ENCODE measurements around the gene TRIM54. TPM values are rescaled to one million over a fixed set of nuclear protein-coding genes. Genes with fewer than 3 reads are reported as not detected.
"Not testable (repeated sequence)": the region's sequence is repeated elsewhere in the genome, so short reads cannot be mapped to it uniquely, and the experiment has no call there.

The TRIM54 gene
- total RNA-seq, 1 donor from 2014 or later, result not detected

DNA sequence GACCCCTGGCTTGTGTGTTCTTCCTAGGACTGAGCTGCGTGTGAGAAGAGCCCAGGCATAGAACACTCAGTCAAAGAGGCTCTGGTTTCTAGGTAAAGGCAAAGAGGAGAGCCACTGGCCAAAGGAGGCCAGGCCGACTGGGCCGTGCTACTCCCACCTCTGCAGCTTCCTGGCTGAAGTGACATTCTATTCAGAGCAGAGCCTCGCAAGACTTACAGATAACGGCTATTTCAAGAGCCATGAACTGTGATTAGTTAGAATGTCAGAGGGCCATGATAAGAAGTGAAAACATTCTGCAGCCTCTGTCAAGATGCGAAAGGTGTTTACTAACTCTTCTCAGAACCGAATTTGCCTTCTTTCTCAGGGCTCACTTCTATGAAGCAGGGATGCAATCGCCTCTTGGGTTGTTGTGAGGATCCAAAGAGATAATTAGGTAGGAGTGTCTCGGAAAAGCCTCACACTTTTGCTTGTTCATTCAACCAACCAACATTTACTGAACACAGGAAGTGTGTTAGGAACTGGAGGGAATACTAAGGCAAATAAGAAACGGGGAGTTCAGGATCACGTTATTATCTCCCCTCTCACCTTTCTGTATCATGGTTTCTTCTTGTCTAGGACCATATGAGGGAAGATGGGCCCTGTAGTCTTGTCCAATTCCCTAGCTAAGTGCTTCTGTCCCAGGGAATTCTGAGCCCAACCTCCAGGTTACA, 10.4 kb upstream of the TRIM54 start:
- H3K27me3 ChIP-seq (ENCODE audit: control insufficient read depth, insufficient read depth, low read length), result peaks cover 3% of the 10 kb centered on the region
- TF ChIP-seq, protein P1, sequence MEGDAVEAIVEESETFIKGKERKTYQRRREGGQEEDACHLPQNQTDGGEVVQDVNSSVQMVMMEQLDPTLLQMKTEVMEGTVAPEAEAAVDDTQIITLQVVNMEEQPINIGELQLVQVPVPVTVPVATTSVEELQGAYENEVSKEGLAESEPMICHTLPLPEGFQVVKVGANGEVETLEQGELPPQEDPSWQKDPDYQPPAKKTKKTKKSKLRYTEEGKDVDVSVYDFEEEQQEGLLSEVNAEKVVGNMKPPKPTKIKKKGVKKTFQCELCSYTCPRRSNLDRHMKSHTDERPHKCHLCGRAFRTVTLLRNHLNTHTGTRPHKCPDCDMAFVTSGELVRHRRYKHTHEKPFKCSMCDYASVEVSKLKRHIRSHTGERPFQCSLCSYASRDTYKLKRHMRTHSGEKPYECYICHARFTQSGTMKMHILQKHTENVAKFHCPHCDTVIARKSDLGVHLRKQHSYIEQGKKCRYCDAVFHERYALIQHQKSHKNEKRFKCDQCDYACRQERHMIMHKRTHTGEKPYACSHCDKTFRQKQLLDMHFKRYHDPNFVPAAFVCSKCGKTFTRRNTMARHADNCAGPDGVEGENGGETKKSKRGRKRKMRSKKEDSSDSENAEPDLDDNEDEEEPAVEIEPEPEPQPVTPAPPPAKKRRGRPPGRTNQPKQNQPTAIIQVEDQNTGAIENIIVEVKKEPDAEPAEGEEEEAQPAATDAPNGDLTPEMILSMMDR (IDR thresholded peaks at IDR 0.05; ENCODE audit: insufficient read depth, low read length, severe bottlenecking), result no peak
- no peaks in the 10 kb centered on the region for H3K36me3 ChIP-seq (ENCODE audit: control insufficient read depth, insufficient read depth, low read length)
- no peak overlapping the region for H3K4me3 ChIP-seq (ENCODE audit: low read depth, low read length)
- DNase-seq (ENCODE audit: low read depth) (no peak), FAIRE-seq (no peak)

DNA sequence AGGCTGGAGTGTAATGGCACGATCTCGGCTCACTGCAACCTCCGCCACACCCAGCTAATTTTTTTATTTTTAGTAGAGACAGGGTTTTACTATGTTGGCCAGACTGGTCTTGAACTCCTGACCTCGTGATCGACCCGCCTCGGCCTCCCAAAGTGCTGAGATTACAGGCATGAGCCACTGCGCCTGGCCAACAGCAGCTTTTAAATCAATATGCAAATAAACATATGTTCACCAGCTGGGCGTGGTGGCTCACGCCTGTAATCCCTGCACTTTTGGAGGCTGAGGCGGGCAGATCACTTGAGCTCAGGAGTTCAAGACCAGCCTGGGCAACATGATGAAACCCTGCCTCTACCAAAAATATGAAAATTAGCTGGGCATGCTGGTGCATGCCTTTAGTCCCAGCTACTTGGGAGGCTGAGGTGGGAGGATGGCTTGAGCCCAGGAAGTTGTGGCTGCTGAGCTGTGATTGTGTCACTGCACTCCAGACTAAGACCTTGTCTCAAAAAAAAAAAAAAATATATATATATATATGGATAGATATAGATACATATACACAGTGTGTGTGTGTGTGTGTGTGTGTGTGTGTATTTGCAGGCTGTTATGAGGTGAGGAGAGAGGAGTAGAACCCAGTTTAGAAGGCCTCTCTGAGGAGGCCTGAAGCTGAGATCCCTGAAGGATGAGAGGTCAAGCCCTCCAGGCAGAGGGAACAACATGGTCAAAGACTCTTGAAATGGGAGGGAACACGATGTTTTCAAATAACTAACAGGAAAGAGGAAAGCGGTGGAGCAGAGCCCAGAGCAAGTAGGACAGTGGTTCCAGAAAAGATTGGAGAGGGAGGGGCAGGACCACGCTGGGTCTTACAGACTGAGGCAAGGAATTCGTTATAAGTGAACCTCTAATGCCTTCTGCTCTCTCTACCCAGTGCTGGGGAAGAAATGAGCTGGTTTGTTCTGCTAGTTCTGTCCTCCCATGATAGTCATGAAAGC, 9.4 kb upstream of the TRIM54 start:
- not testable (repeated sequence) for H3K27me3 ChIP-seq (ENCODE audit: control insufficient read depth, insufficient read depth, low read length); H3K36me3 ChIP-seq (ENCODE audit: control insufficient read depth, insufficient read depth, low read length); FAIRE-seq; H3K4me3 ChIP-seq (ENCODE audit: low read depth, low read length)
- peak; percentile 23 for DNase-seq (ENCODE audit: low read depth)

DNA sequence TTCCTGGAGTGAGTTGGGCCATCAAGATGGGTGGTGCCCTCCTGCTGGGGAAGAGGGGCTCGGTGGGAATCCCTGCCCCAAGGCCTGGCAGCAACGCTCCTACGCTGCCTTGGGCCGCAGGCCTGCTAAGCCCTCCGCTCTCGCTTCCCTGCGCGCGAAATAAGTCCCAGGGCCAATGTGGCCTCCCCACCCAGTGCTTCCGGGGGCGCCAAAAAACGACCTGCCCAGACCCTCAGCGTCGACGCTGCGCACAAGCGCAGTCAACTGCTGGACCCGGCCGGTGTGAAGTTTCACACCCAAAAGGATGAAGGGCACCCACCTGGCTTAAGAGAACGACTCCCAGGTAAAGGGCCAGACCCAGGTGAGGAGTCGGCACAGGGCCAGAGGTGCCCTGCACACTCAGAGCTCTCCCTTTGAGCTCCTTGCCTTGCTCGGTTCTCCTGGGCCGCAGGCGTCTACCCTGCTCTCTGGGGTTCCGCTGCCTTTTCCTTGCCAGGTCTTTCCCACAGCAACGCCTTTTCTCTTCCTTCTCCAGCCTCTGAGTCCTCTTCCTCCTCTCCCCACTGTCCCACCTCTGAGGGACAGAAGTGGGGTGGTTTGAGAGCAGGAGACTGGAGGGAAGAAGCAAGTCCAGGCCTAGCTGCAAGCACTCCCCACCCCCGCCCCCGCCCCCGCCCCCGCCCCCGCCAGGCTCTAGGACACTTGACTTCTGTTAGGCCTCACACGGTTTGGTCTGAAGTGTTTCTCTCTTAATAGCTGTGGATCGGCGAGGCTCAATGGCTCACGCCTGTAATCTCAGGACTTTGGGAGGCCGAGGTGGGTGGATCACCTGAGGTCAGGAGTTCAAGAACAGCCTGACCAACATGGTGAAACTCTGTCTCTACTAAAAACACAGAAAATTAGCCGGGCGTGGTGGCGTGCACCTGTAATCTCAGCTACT, 6.7 kb upstream of the TRIM54 start, which contains the start of gene DNAJC5G:
DNAJC5G (plus strand) TSS at position 223 of the 940 bp plus-strand sequence. CDS start 1,296 bp downstream, outside the sequence.
- H3K36me3 ChIP-seq (ENCODE audit: control insufficient read depth, insufficient read depth, low read length), result no peaks in the 10 kb centered on the region
- FAIRE-seq, result no peak
- no peak for DNase-seq (ENCODE audit: low read depth)
- TF ChIP-seq, protein P1 (IDR thresholded peaks at IDR 0.05; ENCODE audit: insufficient read depth, low read length, severe bottlenecking), result no peak
- H3K27me3 ChIP-seq (ENCODE audit: control insufficient read depth, insufficient read depth, low read length), result peaks cover 2% of the 10 kb centered on the region
- H3K4me3 ChIP-seq (ENCODE audit: low read depth, low read length), result no peak within 1 kb of the TSS

DNA sequence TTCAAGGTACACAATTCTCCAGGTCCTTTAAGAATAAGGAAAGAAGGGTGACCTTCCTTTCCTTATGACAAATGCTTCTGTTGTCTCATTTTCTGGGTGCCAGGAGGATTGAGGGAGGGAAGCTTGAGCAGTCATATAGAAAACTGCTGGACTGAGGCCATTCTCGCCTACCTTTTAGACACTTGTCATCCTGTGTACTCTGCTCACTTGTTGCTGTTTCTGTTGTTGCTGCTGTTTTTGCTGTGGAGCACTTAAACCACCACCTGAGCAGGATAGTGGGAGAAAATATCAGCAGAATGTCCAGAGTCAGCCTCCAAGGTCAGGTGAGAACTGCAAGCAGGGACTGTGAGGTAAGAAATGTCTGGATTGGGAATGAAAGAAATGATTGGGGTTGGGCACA, 4.2 kb upstream of the TRIM54 start:
- FAIRE-seq (no peak), DNase-seq (ENCODE audit: low read depth) (no peak)
- no peaks in the 10 kb centered on the region for H3K36me3 ChIP-seq (ENCODE audit: control insufficient read depth, insufficient read depth, low read length)
- no peak overlapping the region for H3K4me3 ChIP-seq (ENCODE audit: low read depth, low read length)
- H3K27me3 ChIP-seq (ENCODE audit: control insufficient read depth, insufficient read depth, low read length), result peaks cover 4% of the 10 kb centered on the region
- TF ChIP-seq, protein P1 (IDR thresholded peaks at IDR 0.05; ENCODE audit: insufficient read depth, low read length, severe bottlenecking), result no peak

DNA sequence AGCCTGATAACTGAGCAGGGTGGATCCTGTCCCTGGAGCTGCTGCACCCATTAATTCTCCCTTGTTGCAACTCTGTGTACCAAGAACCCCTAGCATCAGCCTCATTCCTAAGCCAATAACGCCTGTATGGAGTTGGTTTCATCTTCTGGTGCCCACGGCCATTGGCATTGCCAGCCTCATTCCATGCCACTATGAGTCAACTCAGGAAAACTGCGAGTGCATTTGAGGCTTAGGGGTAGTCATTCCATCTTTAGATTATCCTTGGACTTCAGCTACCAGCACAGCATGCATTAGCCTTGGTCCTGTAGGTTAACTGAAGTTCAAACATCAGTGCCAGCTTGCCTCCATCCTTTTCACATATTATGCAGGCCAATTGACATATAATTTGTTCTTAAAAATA, 1.4 kb upstream of the TRIM54 start:
- no peak for FAIRE-seq
- no peaks in the 10 kb centered on the region for H3K36me3 ChIP-seq (ENCODE audit: control insufficient read depth, insufficient read depth, low read length)
- TF ChIP-seq, protein P1 (IDR thresholded peaks at IDR 0.05; ENCODE audit: insufficient read depth, low read length, severe bottlenecking), result no peak

More for the DNA sequence above, 1.4 kb upstream of the TRIM54 start:
- H3K27me3 ChIP-seq (ENCODE audit: control insufficient read depth, insufficient read depth, low read length), result peaks cover 5% of the 10 kb centered on the region
- DNase-seq (ENCODE audit: low read depth), result no peak
- H3K4me3 ChIP-seq (ENCODE audit: low read depth, low read length), result no peak overlapping the region

Data from bronchial epithelial cell (primary cell).